Skeletal muscle cell (primary cell): ENCODE measurements around the gene DPP4.

Source experiments
- DNase-seq: peaks from one replicate; pipeline ENCODE4 v3.0.0-alpha.2; 2010; ENCODE audit warnings: low read depth
- H3K4me3 ChIP-seq: 2 replicates; pipeline ENCODE4 v1.5.1; 2011; ENCODE audit warnings: low read depth, mild to moderate bottlenecking, control low read depth, low read length, moderate library complexity

The DPP4 gene

DNA sequence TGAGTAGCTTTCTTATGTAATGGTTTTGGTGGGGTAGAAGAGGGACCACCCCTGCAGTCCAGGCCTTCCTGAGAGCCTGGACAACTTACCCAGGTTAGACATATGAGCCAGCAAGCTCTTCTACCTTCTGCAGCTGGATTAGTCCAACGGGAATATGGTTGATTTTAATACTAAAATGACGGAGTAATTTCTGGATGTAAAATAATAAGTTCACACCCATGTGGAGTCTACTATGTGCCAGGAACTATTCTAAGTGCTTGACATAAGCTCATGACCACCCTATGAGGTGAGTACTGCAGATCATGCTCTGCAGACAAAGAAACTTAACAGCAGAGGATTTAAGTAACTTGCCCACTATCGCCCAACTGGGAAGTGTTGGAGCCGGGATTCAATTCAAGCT lies 45.5 kb downstream of the DPP4 start:
- no peak for DNase-seq
- no peak overlapping the region for H3K4me3 ChIP-seq

DNA sequence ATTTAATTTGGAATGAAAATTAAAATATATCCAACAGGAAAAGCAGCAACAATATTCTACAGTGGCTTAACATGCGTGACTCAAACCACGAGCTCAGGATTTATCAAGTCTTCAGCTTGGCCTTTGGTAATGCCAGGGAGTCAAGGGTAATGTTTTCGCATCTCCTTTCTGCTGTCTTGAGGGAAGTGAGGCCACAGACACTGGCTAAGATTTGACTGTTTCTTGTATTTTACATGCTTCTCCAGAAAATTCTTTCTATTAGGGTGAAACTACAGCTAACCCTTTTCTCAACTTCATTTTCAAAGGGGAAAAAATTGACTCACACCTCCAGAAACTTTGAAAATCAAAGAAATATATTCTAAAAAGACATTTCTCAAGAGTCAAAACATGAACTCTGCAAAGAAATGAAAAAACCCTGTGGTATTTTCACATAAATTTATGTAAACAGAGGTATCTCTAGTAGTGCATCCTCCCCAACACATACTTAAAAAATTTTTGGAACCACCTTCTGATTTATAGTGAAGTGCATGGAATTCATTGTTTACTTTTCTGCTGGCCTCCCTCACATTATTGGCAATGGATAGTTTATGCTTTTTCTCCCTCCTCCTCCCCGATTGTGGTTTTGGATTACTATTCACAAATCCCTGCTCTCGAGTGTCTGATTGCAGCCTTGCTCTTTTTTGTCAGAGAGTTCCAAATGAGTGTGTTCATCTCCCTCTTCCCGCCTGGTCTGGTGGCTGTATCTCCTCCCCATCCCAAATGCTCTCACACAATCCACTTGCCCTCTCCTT lies 48.7 kb downstream of the DPP4 start:
- H3K4me3 ChIP-seq: no peak overlapping the region
- peak; percentile 16 for DNase-seq

GRCh38 chr2:162022290-162022945 lies 51.6 kb downstream of the DPP4 start:
- no peak for DNase-seq

GRCh38 chr2:162021516-162022058 lies 52.4 kb downstream of the DPP4 start:
- DNase-seq: no peak

More at GRCh38 chr2:162022290-162022945, 51.6 kb downstream of the DPP4 start:
- no peak overlapping the region for H3K4me3 ChIP-seq

DNA sequence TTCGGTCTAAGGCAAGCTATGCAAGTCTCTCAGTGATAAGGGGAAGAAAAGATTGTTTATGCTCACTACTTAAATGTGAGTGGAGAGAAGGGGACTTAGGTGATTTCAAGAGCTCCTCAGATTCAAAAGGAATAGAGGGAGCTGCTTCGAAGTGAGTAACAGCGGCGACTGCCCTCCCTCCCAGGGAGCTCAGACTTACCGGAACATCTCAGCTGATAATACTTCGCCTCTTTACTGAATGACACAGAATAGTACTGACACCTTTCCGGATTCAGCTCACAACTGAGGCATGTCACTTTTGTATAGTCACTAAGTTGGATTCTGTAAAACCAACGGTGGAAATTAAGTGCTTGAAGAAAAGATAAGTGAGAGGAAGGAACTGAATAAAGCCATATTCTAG lies 55.5 kb downstream of the DPP4 start:
- H3K4me3 ChIP-seq: no peak overlapping the region
- no peak for DNase-seq

More at GRCh38 chr2:162021516-162022058, 52.4 kb downstream of the DPP4 start:
- H3K4me3 ChIP-seq: no peak overlapping the region

GRCh38 chr2:162017233-162017632 lies 56.8 kb downstream of the DPP4 start:
- no peak overlapping the region for H3K4me3 ChIP-seq
- no peak for DNase-seq

GRCh38 chr2:162016080-162016479 lies 57.9 kb downstream of the DPP4 start:
- no peak overlapping the region for H3K4me3 ChIP-seq
- DNase-seq: no peak

GRCh38 chr2:162014751-162015150 lies 59.3 kb downstream of the DPP4 start:
- no peak for DNase-seq
- no peak overlapping the region for H3K4me3 ChIP-seq

- H3K4me3 ChIP-seq: no peak overlapping the region
- no peak for DNase-seq
Measured at GRCh38 chr2:162013514-162014475, 60.2 kb downstream of the DPP4 start.

DNA sequence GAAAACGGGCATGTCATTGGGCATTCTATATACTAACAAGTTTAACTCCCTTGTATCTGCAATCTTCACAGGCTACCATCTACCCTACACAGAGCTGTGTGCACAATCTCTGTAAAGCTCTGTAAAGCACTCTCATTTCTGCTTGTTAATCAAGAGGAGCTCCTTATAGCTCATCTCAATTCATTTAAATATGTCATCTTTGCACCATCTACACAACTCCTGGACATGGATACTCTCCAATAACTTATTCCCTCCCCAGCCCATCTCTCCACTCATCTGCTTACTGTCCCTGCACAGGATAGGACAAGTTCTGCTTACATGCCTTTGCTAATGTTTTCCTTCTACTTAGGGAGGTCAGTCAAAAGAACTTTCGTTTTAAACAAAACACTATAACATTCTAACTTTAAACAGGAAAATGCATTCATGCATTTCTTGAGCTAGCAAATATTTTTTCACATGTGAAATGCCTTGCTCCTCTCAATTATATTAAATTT lies 61.4 kb downstream of the DPP4 start:
- no peak for DNase-seq
- H3K4me3 ChIP-seq: no peak overlapping the region

DNA sequence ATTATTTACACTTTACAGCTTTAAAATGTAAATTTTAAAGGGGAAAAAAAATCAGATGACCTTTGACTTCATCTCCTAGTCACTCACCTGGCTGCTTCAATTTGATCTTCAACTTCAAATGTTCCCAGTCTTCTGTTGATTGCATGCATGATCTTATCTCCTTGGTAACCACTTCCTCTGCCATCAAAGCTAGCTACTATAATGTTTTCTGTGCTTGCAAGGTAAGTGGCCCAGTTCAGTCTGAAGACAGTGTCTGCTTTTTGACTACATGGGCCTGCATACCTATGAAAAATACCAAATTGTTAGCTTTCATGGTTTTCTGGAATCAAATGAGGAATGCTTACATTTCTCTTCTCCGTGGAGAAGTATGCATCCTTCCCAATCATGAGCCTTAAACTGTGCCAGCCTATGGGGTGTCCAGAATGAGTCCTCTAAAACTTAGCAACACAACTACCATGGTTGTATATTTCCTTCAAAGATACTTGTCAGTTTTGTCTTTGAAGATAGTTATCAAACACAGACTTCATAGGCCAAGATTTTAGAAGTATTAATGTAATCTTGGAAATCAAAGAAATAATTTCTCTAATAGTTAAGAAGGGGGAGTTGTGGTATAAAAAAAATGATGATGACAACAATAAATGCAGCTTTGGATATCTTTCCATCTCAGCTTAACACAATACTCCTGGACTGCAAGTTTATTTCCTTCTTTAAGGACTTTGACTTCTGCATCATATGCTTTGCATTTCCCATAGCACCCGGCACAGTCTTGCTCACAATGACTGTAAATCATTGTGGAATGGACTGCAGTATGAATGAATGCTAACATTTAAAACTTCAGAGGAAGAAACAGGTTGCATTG lies 62.1 kb downstream of the DPP4 start:
- no peak for DNase-seq

GRCh38 chr2:162009543-162009942 lies 64.5 kb downstream of the DPP4 start:
- no peak for DNase-seq
- no peak overlapping the region for H3K4me3 ChIP-seq

More for the DNA sequence above, 62.1 kb downstream of the DPP4 start:
- H3K4me3 ChIP-seq: no peak overlapping the region

- no peak overlapping the region for H3K4me3 ChIP-seq
- DNase-seq: no peak
Measured at GRCh38 chr2:162007447-162008040, 66.5 kb downstream of the DPP4 start.

DNA sequence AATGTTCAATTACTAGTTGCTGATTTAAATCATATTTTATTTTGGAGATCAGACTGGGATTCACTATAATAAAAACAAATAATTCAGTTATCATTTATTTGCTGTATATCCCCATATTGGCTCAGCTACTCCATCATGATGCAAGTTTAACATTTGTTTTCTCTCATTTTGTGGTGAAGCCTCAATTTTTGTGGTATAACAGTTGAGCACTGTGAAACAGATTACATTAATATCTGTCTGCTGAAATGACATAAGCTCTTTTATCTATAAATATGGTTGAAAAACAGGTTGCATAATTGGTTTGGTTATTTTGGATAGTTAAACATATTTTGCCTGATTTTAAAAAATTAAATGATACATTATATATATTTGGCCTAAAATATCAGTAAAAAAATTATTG lies 67.7 kb downstream of the DPP4 start:
- no peak overlapping the region for H3K4me3 ChIP-seq

DNA sequence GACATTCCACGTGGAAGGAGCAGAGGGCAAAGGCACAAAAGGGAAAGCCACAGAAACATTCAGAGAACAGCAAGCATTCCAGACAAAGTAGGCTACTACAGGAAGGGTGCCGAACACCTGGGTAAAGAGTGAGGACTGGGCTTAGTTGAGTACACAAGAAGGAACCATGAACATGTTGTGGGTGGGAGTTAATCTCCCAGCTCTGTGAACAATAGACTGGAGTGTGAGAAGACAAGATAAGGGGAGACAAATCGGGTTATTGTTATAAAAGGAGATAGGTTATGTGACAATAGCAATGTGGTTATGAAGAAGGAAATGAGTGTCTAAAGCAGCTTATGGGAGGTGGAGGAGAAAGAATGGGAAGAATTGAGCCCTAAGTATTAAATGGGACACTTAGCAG lies 70.0 kb downstream of the DPP4 start:
- no peak overlapping the region for H3K4me3 ChIP-seq
- DNase-seq: no peak

More for the DNA sequence above, 67.7 kb downstream of the DPP4 start:
- DNase-seq: no peak

DNA sequence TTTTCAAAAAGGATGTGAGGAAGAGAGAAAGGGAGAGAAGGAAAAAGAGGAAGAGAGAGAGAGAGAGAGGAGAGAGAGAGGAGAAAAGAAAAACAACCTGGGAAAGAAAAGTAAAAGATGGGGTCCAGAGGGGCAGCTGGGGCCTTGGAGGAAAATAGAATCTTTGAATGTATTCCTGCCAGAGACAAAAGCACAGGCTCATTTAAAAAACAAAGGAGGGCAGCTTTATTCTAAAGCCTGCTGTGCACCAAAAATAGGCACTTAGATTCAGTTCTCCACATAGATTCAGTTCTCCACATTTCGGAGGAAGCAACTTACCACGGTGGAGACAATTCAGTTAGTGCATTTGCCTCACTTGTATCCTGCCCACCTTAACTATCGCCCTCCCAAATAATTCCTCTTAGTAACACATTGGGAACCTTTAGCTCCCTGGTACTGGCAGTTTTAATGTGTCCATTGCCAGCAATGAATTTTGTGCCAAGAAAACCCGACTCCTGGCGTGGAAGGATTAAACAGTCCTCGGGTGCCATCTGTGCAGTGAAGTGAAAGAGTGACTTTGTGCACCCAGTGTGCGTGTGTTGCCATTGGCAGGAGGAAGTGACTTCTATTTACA lies 71.3 kb downstream of the DPP4 start:
- no peak for DNase-seq
- no peak overlapping the region for H3K4me3 ChIP-seq

- DNase-seq: no peak
- H3K4me3 ChIP-seq: no peak overlapping the region
Measured at GRCh38 chr2:162000431-162000830, 73.6 kb downstream of the DPP4 start.

- H3K4me3 ChIP-seq: no peak overlapping the region
- no peak for DNase-seq
Measured at GRCh38 chr2:161999321-161999720, 74.7 kb downstream of the DPP4 start.
